AG08395 (cell line): Measurements from ENCODE around the gene LRRN2.
A peak's percentile ranks its signal among the peaks of the same experiment; 100 is the strongest.

ENCODE experiments used
- DNase-seq: peaks from one replicate; pipeline ENCODE4 v3.0.0; 2012; ENCODE audit warnings: mixed read lengths, low spot score

The LRRN2 gene

DNA sequence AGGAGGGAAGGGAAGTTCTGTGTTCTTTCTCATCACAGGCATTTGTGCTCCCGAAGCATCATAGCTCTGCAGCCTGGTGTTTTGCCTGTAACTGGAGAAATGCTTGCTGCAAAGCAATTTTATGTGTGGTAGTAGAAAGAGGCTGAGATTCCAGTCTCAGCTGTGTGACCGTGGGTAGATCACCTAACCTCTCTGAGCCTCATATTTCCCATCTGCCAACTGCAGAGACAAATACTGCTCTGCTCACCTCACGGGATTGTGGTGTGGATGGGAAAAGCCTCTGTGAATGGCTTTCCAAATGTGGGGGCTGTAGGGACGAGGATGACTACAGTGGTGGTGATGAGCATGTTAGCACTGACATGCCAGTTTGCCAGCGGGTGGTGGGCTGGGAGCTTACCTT lies 85.3 kb downstream of the LRRN2 start:
- no peak for DNase-seq

- DNase-seq, result no peak
These were observed 85.9 kb downstream of the LRRN2 start for GRCh38 chr1:204599596-204599995.

- DNase-seq, result no peak
These were observed 86.4 kb downstream of the LRRN2 start for GRCh38 chr1:204599098-204599497.

GRCh38 chr1:204598319-204598969 lies 87.1 kb downstream of the LRRN2 start:
- no peak for DNase-seq

DNA sequence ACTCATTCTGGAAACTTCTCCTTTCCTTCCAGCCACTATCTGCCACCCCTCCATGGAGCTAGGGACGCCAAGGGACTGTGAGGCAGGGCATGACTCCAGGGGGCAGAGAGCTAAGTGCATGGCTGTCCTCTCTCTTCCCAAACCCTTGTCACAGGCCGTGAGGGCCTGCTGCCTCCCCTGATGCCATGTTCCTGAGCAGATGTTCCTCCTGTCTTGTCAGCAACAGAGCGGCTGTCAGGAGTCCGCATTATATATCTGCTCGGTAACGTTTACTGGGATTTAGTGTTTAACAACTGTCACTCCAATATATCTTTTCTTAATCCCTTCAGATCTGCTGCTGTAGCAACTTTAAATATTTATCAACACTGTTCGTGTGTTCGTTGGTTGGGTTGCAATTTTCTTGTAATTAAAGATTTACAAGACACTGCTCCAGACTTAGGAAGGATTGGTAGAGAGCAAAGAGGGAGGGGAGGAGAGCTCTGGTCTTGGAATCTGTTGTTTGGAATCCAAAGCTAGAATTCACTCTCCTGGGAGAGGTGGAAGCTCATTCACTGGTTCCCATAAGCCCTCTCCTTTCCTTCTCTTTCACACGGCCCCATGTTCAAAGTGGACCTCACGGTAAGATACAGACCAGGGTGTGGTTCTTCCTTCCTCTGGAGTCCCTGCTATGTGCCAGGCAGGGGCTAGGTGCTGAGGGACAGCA lies 93.1 kb downstream of the LRRN2 start:
- no peak for DNase-seq

- DNase-seq, result peak; percentile 59
These were observed 94.0 kb downstream of the LRRN2 start for GRCh38 chr1:204591473-204592090.

DNA sequence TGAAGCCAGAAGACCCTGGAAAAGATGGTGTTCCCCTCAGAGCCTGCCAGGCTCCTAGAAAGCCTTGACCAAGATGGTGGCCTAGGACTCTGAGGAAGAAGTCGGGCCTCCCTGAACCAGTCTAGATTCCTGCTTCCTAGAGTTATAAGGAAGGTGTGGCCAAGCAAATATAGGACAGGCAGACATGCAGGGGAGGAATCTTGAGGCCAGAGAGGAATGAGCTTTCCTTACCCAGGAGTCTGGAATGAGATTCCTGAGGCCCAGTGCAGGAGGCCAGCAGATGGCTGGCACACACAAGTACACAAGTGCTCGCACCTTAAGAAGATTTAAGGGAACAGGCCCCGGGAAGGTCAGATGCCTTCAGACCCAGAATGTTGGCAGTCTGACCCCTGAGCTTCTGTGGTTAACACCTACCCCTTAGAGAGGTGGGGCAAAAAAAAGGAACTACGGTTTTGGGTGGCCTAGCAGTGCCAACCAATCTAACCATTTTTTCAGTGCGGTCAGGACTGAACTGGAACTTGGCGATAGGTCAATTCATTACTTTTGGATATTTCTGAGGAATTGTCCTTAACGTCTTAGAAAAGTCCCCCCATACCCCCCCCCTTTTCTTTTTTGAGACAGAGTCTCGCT lies 96.0 kb downstream of the LRRN2 start:
- peak; percentile 54 for DNase-seq

GRCh38 chr1:204588826-204589225 lies 96.7 kb downstream of the LRRN2 start:
- DNase-seq, result no peak

DNA sequence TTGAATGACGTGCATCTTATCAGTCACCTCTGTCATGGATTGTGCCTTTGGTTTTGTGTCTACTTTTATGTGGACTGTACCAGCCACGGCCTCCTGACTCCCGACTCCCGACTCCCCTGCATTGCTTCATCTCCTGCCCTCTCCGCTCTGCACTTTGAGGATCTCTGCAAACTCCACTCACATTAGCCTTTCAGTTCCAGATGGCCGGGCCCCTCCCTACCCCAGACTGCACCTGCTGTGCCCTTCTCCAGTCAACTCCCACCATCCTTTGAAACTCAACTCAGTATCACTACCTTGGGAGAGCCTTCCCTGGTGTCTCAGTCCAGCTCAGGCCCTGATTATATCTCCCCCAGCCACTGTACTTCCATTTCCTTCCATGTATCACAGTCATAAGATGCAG lies 97.9 kb downstream of the LRRN2 start:
- no peak for DNase-seq

- DNase-seq, result no peak
These were observed 100.7 kb downstream of the LRRN2 start for GRCh38 chr1:204584699-204585372.

GRCh38 chr1:204583909-204584632 lies 101.5 kb downstream of the LRRN2 start:
- no peak for DNase-seq

DNA sequence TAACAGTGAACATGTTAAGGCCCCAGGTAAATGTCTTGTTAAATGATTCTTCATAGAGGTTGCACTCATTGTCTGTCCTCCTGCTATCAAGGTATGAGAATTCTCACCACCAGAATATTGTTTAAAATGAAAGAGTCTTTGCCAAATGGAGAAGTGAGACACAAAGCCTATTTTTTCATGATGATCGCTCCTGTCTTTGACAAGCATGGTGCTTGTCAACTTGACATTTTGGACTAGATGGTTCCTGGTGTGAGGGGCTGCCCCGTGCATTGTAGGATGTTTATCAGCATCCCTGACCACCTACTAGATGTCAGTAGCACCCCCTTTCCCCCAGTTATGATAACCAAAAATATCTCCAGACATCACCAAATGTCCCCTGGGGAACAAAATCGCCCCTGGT lies 103.8 kb downstream of the LRRN2 start:
- no peak for DNase-seq

DNA sequence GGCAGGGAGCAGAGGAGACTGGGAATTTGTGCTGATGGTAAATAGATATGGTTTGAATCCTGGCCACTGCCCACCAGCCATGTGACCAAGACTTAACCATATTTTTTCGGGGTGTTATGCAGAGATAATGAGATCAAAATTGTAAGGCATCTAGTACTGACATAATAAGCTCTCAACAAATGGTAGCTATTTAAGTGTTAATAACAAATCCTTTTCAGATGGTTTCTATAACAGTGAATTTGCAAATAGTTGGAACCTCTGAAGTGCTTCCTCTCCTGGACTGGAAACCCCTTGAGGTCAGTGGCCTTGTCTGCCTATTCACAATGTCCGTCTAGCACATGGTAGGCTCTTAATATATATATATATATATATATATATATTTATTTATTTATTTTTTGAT lies 104.7 kb downstream of the LRRN2 start:
- DNase-seq, result no peak

- no peak for DNase-seq
These were observed 105.9 kb downstream of the LRRN2 start for GRCh38 chr1:204579681-204580080.

- peak; percentile 29 for DNase-seq
These were observed 106.5 kb downstream of the LRRN2 start for GRCh38 chr1:204578867-204579664.

DNA sequence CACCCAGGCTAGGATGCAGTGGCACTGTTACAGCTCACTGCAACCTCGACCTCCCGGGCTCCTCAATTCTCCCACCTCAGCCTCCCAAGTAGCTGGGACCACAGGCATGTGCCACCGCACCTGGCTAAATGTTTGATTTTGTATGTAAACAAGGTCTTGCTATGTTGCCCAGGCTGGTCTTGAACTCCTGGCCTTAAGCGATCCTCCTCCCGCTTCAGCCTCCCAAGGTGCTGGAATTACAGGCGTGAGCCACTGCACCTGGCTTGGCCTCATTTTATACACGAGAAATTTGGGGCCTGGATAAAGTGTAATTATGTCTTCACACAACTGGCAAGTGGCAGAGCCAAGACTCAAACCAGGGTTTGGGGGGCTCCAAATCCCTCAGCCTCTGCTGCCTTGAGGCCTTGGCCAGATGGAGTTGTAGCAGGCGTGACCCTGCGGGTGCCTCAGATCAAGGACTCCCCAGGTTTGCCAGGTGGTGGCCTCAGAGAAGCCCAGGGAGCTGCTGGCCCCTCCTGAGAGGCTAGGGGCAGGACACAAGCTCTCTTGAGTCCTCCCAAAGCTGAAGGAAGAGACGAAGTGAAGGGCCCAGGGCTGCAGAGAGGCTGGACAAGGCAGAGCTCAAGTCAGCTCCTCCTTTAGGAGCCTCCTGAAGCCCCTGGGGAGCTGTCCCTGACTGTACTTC lies 107.6 kb downstream of the LRRN2 start:
- no peak for DNase-seq

DNA sequence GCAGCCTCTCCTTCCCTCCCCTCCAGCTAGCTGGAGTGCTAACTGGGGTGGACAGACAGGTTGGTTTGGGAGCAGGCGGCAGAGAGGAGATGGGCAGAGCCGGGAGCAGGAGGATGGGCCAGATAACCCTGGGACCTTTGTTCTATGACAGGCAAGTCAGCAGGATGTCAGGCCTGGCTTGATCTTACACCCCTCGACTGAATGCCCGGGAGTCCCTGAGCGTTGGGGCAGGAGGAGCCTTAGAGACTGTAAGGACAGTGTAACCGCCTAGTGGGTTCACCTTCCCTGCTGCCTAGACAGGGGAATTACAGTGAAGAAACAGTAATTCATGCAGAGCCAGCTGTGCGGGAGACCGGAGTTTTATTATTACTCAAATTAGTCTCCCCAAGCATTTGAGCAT lies 109.1 kb downstream of the LRRN2 start:
- DNase-seq, result no peak

DNA sequence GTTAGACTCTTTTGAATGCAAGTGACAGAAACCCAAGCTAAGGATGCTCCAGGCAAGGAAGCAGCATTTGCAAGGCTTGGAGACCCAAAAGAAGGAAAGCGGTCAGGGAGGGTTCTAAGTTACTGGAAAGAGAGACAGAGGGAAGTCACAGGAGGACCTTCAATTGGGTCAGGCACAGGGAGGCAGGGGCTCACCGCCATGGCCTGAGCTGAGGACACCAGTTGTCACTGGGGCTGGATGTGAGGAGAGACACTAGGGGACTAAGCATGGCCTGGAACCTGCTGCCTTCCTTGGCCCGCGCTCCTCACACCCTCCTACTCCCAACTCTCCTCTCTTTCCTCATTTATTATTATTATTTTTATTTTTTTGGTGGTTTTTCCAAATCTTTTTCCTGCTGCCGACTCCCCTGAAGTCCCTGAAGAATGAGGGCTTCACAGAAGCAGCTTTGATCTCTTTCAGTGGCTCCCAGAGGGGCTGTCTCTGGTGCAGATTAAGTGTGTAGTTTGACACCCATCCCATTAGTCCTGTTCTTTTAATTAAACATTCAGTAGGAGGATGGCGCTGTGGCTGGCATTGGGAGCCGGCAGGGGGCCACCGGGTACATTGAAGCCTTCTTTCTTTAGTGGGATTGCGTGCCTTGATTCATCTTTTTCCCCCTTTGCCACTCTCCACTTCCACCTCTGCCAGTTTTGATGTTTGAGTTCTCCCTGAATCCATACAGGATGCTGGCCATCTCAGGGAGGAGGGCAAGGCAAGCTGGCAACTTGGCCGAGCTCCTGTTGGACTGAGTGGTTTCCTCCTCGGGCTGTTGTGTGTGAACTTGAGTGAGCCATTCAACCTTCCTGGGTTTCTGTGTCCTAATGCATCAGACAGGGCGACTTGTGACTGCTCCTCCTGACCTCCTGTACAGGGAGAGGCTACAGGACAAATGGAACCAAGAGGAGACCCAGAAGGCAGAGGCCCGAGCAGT lies 110.0 kb downstream of the LRRN2 start:
- DNase-seq, result no peak

DNA sequence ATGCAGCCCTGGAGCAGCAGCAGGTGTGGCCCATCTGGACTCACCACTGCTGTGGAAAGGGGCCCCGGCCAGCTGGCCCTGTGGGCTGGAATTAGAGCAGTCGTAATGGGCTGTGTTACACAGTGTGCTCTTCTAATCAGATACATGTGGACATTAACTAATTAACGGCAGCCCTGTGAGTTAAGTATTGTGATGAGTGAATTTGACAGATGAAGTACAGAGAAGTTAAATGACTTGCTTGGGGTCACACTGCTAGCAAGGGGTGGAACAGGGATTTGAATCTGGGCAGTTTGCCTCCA lies 110.7 kb downstream of the LRRN2 start:
- no peak for DNase-seq
